ENCODE measurements around the gene EIF4G3.
"Not testable (repeated sequence)": the region's sequence is repeated elsewhere in the genome, so short reads cannot be mapped to it uniquely, and the experiment has no call there.

EIF4G3 gene

DNA sequence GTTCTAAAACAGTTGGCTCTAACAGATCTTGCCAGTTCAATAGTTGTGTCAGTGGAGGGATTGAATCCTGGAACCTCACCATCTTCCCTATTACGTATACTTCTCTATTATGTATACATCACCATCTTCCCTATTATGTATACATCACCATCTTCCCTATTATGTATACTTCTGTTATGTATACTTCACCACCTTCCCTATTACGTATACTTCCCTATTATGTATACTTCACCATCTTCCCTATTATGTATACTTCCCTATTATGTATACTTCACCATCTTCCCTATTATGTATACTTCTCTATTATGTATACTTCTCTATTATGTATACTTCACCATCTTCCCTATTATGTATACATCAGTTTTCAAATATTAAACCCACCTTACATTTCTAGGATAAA lies 355.2 kb downstream of the EIF4G3 start:
- H3K4me3 ChIP-seq (ENCODE audit: low read depth, low read length) = no peak overlapping the region
- no peak for TF ChIP-seq CTCF (IDR thresholded peaks at IDR 0.05; ENCODE audit: borderline replicate concordance, insufficient read depth, low read depth, low read length)

- no peak for TF ChIP-seq CTCF (IDR thresholded peaks at IDR 0.05; ENCODE audit: borderline replicate concordance, insufficient read depth, low read depth, low read length)
- no peak overlapping the region for H3K4me3 ChIP-seq (ENCODE audit: low read depth, low read length)
Measured at GRCh38 chr1:20819818-20820217, 356.9 kb downstream of the EIF4G3 start.

GRCh38 chr1:20814534-20814871 lies 362.2 kb downstream of the EIF4G3 start:
- TF ChIP-seq CTCF (IDR thresholded peaks at IDR 0.05; ENCODE audit: borderline replicate concordance, insufficient read depth, low read depth, low read length) = no peak
- H3K4me3 ChIP-seq (ENCODE audit: low read depth, low read length) = no peak overlapping the region

DNA sequence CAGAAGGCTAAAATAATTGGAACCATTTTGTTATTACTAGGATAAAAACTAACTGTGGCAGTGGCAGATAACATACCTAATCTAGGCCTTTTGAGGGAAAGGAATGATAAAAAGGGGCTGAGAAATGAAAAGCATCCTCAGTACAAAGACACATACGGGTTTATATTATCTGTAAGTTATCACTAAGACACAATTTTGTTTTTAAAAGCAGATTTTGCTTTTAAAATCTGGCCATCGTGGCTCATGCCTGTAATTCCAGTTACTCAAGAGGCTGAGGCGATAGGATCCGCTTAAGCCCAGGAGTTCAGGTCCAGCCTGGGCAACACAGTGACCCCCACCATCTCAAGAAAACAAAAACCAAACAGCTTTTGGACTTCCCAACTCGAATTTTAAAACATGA lies 364.8 kb downstream of the EIF4G3 start:
- H3K4me3 ChIP-seq (ENCODE audit: low read depth, low read length) = no peak overlapping the region
- no peak for TF ChIP-seq CTCF (IDR thresholded peaks at IDR 0.05; ENCODE audit: borderline replicate concordance, insufficient read depth, low read depth, low read length)

DNA sequence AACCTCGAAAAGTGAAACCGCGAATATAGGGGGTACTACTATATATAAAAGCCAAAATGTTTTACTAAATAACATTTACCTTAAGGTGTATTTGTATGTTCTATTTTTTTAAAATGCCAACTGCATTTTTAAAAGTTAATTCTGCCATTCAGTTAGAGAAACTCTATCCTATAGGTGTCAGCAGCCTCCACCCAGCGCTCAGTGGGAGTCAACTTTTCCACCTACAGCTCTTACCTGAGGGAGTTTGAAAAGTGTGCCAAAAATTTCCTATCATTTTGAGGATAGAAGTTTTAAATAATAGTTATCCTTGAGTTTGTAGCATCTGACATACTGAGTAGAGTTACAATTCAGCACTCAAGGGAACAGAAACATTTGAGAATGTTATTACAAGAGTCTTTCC lies 383.5 kb downstream of the EIF4G3 start:
- H3K4me3 ChIP-seq (ENCODE audit: low read depth, low read length) = no peak overlapping the region
- TF ChIP-seq CTCF (IDR thresholded peaks at IDR 0.05; ENCODE audit: borderline replicate concordance, insufficient read depth, low read depth, low read length) = no peak

GRCh38 chr1:20792196-20792595 lies 384.5 kb downstream of the EIF4G3 start:
- H3K4me3 ChIP-seq (ENCODE audit: low read depth, low read length) = no peak overlapping the region

GRCh38 chr1:20790785-20791184 lies 385.9 kb downstream of the EIF4G3 start:
- no peak for TF ChIP-seq CTCF (IDR thresholded peaks at IDR 0.05; ENCODE audit: borderline replicate concordance, insufficient read depth, low read depth, low read length)
- H3K4me3 ChIP-seq (ENCODE audit: low read depth, low read length) = no peak overlapping the region

More at GRCh38 chr1:20792196-20792595, 384.5 kb downstream of the EIF4G3 start:
- no peak for TF ChIP-seq CTCF (IDR thresholded peaks at IDR 0.05; ENCODE audit: borderline replicate concordance, insufficient read depth, low read depth, low read length)

DNA sequence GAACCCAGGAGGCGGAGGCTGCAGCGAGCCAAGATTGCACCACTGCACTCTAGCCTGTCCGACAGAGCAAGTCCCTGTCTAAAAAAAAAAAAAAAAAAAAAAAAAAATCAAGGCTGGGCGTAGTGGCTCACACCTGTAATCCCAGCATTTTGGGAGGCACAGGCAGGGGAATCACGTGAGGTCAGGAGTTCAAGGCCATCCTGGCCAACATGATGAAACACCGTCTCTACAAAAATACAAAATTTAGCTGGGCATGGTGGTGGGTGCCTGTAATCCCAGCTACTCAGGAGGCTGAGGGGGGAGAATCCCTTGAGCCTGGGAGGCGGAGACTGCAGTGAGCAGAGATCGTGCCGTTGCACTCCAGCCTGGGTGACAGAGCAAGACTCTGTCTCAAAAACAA lies 387.1 kb downstream of the EIF4G3 start:
- not testable (repeated sequence) for H3K4me3 ChIP-seq (ENCODE audit: low read depth, low read length)
